ENCODE results near the gene SPATA3. TPM values are rescaled to one million over a fixed set of nuclear protein-coding genes. Genes with fewer than 3 reads are reported as not detected.

SPATA3 gene
- total and polyA plus RNA-seq, 2 of the 8 experiments (the other 6 are each of a cell fraction or from before 2014, with no cell fraction given), result not detected

GRCh38 chr2:231012463-231012862 lies 16.5 kb downstream of the SPATA3 start:
- Histone ChIP-seq H4K91ac (replicated peaks; ENCODE audit: insufficient read length, low read length) (no peak overlapping the region), H3K4me1 (replicated peaks in 1 of 4; ENCODE audit: control insufficient read depth in 3 of 4, insufficient read depth in 4 of 4, low read length in 3 of 4) (peaks cover 0 to 8% (median 5%) of the 10 kb centered on the region in 4 experiments; a peak in 5 of 7 replicates), H2BK20ac (ENCODE audit: low read length) (no peak overlapping the region), H3K79me1 (ENCODE audit: low read depth, low read length) (no peaks in the 10 kb centered on the region), H3K4me3 (ENCODE audit: extremely low read depth in 1 of 4, insufficient read depth in 2 of 4, low read depth in 3 of 4, low read length in 4 of 4) (no peak overlapping the region), H4K8ac (ENCODE audit: extremely low read depth, insufficient read depth, low read length) (no peak overlapping the region), H3K18ac (ENCODE audit: extremely low read depth, low read length) (no peak overlapping the region), H4K20me1 (replicated peaks in 1 of 2; ENCODE audit: control insufficient read depth in 1 of 2, insufficient read depth in 2 of 2, low read length in 2 of 2) (no peaks in the 10 kb centered on the region), H3K27me3 (replicated peaks in 1 of 4; ENCODE audit: control insufficient read depth in 3 of 4, extremely low read depth in 1 of 4, insufficient read depth in 3 of 4, low read length in 3 of 4) (no peaks in the 10 kb centered on the region; a peak in 2 of 7 replicates), H2BK12ac (ENCODE audit: low read depth, low read length) (no peak overlapping the region), H3K9ac (replicated peaks in 1 of 4; ENCODE audit: extremely low read depth in 1 of 4, low read depth in 3 of 4, low read length in 3 of 4) (no peak overlapping the region), H2BK15ac (ENCODE audit: low read length) (no peak overlapping the region), H3K56ac (replicated peaks; ENCODE audit: insufficient read length, low read depth, low read length) (no peak overlapping the region), H3K36me3 (ENCODE audit: control insufficient read depth in 2 of 4, insufficient read depth in 4 of 4, low read length in 3 of 4) (no peaks in the 10 kb centered on the region), H3K27ac (ENCODE audit: low read depth, low read length) (no peak overlapping the region), H2BK120ac (replicated peaks; ENCODE audit: low read depth, low read length) (no peak overlapping the region), H2BK5ac (ENCODE audit: low read depth, low read length) (no peak overlapping the region), H2AFZ (ENCODE audit: low read length) (no peak overlapping the region), H3K4me2 (ENCODE audit: insufficient read depth in 1 of 2, low read depth in 2 of 2, low read length in 2 of 2) (no peak overlapping the region), H3K23me2 (ENCODE audit: low read depth, low read length) (no peaks in the 10 kb centered on the region), H4K5ac (ENCODE audit: insufficient read length, low read depth, low read length) (no peak overlapping the region), H3K14ac (ENCODE audit: insufficient read length) (no peak overlapping the region), H3K23ac (ENCODE audit: insufficient read length) (no peak overlapping the region), H3K9me3 (ENCODE audit: insufficient read depth in 2 of 2, low read depth in 1 of 2, low read length in 1 of 2) (no peaks in the 10 kb centered on the region), H3K4ac (replicated peaks; ENCODE audit: insufficient read length, low read depth, low read length) (no peak overlapping the region), H3K79me2 (ENCODE audit: control insufficient read depth in 1 of 2, insufficient read depth in 2 of 2, low read length in 2 of 2) (no peaks in the 10 kb centered on the region), H2AK5ac (ENCODE audit: low read depth, low read length) (no peak overlapping the region)
- 71% methylated on average over 3 of the region's 3 CpGs; no CpG with 5 or more reads in 1 of the 2 experiments for WGBS, 2 experiments (ENCODE audit: extremely low coverage in 1 of 2, insufficient coverage in 1 of 2, insufficient read length in 1 of 2, insufficient replicate concordance in 2 of 2, low coverage in 1 of 2, low lambda C conversion rate in 2 of 2, missing lambda C conversion rate in 1 of 2)
- DNase-seq (ENCODE audit: low read depth in 1 of 2, low spot score in 2 of 2) (no peak), FAIRE-seq (no peak)
- ChIA-PET CTCF (ENCODE audit: partially characterized antibody) (interaction anchor here (1.0 to 1.5 kb wide), 4 partner anchors 29 to 189 kb away, joined by 3 to 4 read pairs (median 3); partner anchors contain the start of gene PSMD1), POLR2A (ENCODE audit: partially characterized antibody) (no interaction called here)
- no peak for TF ChIP-seq RAD21 (IDR thresholded peaks at IDR 0.05 in 1 of 2, conservative IDR thresholded peaks at IDR 0.05 in 1 of 2; ENCODE audit: low read depth in 2 of 2, low read length in 2 of 2)
- no peak for TF ChIP-seq SP1 (IDR thresholded peaks at IDR 0.05; ENCODE audit: low read depth, low read length)
- TF ChIP-seq POU5F1 (IDR thresholded peaks at IDR 0.05; ENCODE audit: low read depth, low read length), result no peak
- no peak for TF ChIP-seq CHD2 (IDR thresholded peaks at IDR 0.05; ENCODE audit: low read length)
- no peak for TF ChIP-seq CHD1 (IDR thresholded peaks at IDR 0.05; ENCODE audit: low read depth, low read length)
- no peak for TF ChIP-seq CTBP2 (IDR thresholded peaks at IDR 0.05; ENCODE audit: borderline replicate concordance, insufficient read depth, insufficient read length, low read length)
- TF ChIP-seq GTF2F1 (IDR thresholded peaks at IDR 0.05; ENCODE audit: borderline replicate concordance, low read depth, low read length), result no peak
- no peak for TF ChIP-seq HDAC2 (IDR thresholded peaks at IDR 0.05; ENCODE audit: borderline replicate concordance in 1 of 2, low read depth in 2 of 2, low read length in 2 of 2)
- TF ChIP-seq SRF (IDR thresholded peaks at IDR 0.05; ENCODE audit: low read depth, low read length), result no peak
- TF ChIP-seq KDM5A (IDR thresholded peaks at IDR 0.05; ENCODE audit: low read length), result no peak
- TF ChIP-seq CEBPB (IDR thresholded peaks at IDR 0.05; ENCODE audit: low read depth, low read length), result no peak
- no peak for TF ChIP-seq BCL11A (IDR thresholded peaks at IDR 0.05; ENCODE audit: low read depth in 2 of 2, low read length in 2 of 2)
- no peak for TF ChIP-seq PHF8 (conservative IDR thresholded peaks at IDR 0.05; ENCODE audit: low read depth, low read length)
